ENCODE measurements around the gene TAF5.
"Not testable (repeated sequence)": the region's sequence is repeated elsewhere in the genome, so short reads cannot be mapped to it uniquely, and the experiment has no call there.

Gene TAF5

DNA sequence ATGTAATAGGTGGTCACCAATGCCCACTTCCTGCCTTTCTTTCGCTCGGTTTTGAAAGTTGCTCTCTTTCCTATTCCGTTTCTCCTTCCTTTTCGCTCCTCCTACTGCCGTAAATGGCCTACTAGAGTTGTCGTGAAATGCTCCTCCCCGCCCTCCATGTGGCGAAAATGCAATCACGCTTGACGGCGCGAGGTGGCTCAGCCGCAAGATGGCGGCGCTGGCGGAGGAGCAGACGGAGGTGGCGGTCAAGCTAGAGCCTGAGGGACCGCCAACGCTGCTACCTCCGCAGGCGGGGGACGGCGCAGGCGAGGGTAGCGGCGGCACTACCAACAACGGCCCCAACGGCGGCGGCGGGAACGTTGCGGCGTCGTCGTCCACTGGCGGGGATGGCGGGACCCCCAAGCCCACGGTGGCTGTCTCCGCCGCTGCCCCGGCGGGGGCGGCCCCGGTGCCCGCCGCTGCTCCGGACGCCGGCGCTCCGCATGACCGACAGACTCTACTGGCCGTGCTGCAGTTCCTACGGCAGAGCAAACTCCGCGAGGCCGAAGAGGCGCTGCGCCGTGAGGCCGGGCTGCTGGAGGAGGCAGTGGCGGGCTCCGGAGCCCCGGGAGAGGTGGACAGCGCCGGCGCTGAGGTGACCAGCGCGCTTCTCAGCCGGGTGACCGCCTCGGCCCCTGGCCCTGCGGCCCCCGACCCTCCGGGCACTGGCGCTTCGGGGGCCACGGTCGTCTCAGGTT is at the start of gene TAF5:
TSS of gene TAF5 (plus strand) at position 195 of the 737 bp plus-strand sequence. CDS start at position 209, 14 bp downstream.
- H3K4me3 ChIP-seq, result peak within 1 kb of the TSS; percentile 79
- peak within 1 kb of the TSS; percentile 80 for H3K9ac ChIP-seq (ENCODE audit: insufficient read length)
- DNase-seq (ENCODE audit: low read depth, low spot score), result peak; percentile 76
- TF ChIP-seq POLR2AphosphoS5 (IDR thresholded peaks at IDR 0.05; ENCODE audit: borderline replicate concordance, low read depth, low read length) (peak; percentile 90; the same call in 1 of the 2 replicates), EZH2 (IDR thresholded peaks at IDR 0.05) (no peak)
- H3K9me3 ChIP-seq (ENCODE audit: low read depth, low read length), result no peaks in the 10 kb centered on the region
- H3K27ac ChIP-seq, result peak within 1 kb of the TSS; percentile 62; the same call in 1 of the 2 replicates
- no peaks in the 10 kb centered on the region for H3K36me3 ChIP-seq (ENCODE audit: insufficient read depth, low read length)

GRCh38 chr10:103327906-103328305 is 39.9 kb upstream of the TAF5 start:
- no peak for DNase-seq (ENCODE audit: low read depth, low spot score)
- Histone ChIP-seq H3K9ac (ENCODE audit: insufficient read length) (no peak overlapping the region), H3K9me3 (ENCODE audit: low read depth, low read length) (no peaks in the 10 kb centered on the region), H3K36me3 (ENCODE audit: insufficient read depth, low read length) (peaks cover 6% of the 10 kb centered on the region; the same call in 1 of the 2 replicates), H3K4me3 (no peak overlapping the region), H3K27ac (no peak overlapping the region)
- TF ChIP-seq POLR2AphosphoS5 (IDR thresholded peaks at IDR 0.05; ENCODE audit: borderline replicate concordance, low read depth, low read length) (no peak), FOXP2 (optimal IDR thresholded peaks at IDR 0.05; ENCODE audit: control extremely low read depth, extremely low read length, insufficient read depth) (no peak), EZH2 (IDR thresholded peaks at IDR 0.05) (no peak)

GRCh38 chr10:103333934-103334520 is 33.7 kb upstream of the TAF5 start:
- TF ChIP-seq FOXP2 (optimal IDR thresholded peaks at IDR 0.05; ENCODE audit: control extremely low read depth, extremely low read length, insufficient read depth) (no peak), POLR2AphosphoS5 (IDR thresholded peaks at IDR 0.05; ENCODE audit: borderline replicate concordance, low read depth, low read length) (no peak), EZH2 (IDR thresholded peaks at IDR 0.05) (no peak)

DNA sequence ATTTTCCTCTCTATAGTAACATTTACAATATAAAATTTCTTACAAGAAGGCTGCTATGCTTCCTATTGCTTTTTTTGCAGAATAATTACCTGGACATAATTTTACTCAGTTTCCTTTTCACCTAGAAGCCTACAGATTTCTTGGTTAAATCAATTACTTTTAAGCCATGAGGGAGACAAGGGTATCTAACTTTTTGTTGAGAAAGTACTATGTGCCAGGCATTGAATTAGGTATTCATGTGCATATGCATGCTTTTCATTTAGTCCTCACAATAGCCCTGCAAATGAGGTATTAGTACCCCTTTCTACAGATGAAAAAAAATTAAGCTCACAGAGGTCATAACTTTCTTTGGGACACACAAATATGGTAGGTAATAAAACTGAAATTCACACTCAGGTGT is 33.2 kb upstream of the TAF5 start:
- no peak overlapping the region for H3K9ac ChIP-seq (ENCODE audit: insufficient read length)
- H3K27ac ChIP-seq, result no peak overlapping the region
- DNase-seq (ENCODE audit: low read depth, low spot score), result no peak
- H3K9me3 ChIP-seq (ENCODE audit: low read depth, low read length), result no peaks in the 10 kb centered on the region
- peaks cover 15% of the 10 kb centered on the region; the same call in 1 of the 2 replicates for H3K36me3 ChIP-seq (ENCODE audit: insufficient read depth, low read length)
- no peak overlapping the region for H3K4me3 ChIP-seq
- TF ChIP-seq EZH2 (IDR thresholded peaks at IDR 0.05) (no peak), POLR2AphosphoS5 (IDR thresholded peaks at IDR 0.05; ENCODE audit: borderline replicate concordance, low read depth, low read length) (no peak), FOXP2 (optimal IDR thresholded peaks at IDR 0.05; ENCODE audit: control extremely low read depth, extremely low read length, insufficient read depth) (no peak)

More at GRCh38 chr10:103333934-103334520, 33.7 kb upstream of the TAF5 start:
- Histone ChIP-seq H3K9me3 (ENCODE audit: low read depth, low read length) (no peaks in the 10 kb centered on the region), H3K9ac (ENCODE audit: insufficient read length) (no peak overlapping the region), H3K27ac (no peak overlapping the region), H3K36me3 (ENCODE audit: insufficient read depth, low read length) (peaks cover 15% of the 10 kb centered on the region; the same call in 1 of the 2 replicates), H3K4me3 (no peak overlapping the region)
- DNase-seq (ENCODE audit: low read depth, low spot score), result no peak

- H3K9ac ChIP-seq (ENCODE audit: insufficient read length), result no peak overlapping the region
Observed at GRCh38 chr10:103336370-103336769, 31.4 kb upstream of the TAF5 start.

GRCh38 chr10:103350175-103350516 is 17.6 kb upstream of the TAF5 start:
- TF ChIP-seq POLR2AphosphoS5 (IDR thresholded peaks at IDR 0.05; ENCODE audit: borderline replicate concordance, low read depth, low read length), result no peak
- no peak for TF ChIP-seq EZH2 (IDR thresholded peaks at IDR 0.05)
- TF ChIP-seq FOXP2 (optimal IDR thresholded peaks at IDR 0.05; ENCODE audit: control extremely low read depth, extremely low read length, insufficient read depth), result no peak

More at GRCh38 chr10:103336370-103336769, 31.4 kb upstream of the TAF5 start:
- DNase-seq (ENCODE audit: low read depth, low spot score), result no peak
- no peak overlapping the region for H3K27ac ChIP-seq
- peaks cover 15% of the 10 kb centered on the region; the same call in 1 of the 2 replicates for H3K36me3 ChIP-seq (ENCODE audit: insufficient read depth, low read length)
- TF ChIP-seq POLR2AphosphoS5 (IDR thresholded peaks at IDR 0.05; ENCODE audit: borderline replicate concordance, low read depth, low read length) (no peak), EZH2 (IDR thresholded peaks at IDR 0.05) (no peak), FOXP2 (optimal IDR thresholded peaks at IDR 0.05; ENCODE audit: control extremely low read depth, extremely low read length, insufficient read depth) (no peak)
- no peak overlapping the region for H3K4me3 ChIP-seq
- no peaks in the 10 kb centered on the region for H3K9me3 ChIP-seq (ENCODE audit: low read depth, low read length)

DNA sequence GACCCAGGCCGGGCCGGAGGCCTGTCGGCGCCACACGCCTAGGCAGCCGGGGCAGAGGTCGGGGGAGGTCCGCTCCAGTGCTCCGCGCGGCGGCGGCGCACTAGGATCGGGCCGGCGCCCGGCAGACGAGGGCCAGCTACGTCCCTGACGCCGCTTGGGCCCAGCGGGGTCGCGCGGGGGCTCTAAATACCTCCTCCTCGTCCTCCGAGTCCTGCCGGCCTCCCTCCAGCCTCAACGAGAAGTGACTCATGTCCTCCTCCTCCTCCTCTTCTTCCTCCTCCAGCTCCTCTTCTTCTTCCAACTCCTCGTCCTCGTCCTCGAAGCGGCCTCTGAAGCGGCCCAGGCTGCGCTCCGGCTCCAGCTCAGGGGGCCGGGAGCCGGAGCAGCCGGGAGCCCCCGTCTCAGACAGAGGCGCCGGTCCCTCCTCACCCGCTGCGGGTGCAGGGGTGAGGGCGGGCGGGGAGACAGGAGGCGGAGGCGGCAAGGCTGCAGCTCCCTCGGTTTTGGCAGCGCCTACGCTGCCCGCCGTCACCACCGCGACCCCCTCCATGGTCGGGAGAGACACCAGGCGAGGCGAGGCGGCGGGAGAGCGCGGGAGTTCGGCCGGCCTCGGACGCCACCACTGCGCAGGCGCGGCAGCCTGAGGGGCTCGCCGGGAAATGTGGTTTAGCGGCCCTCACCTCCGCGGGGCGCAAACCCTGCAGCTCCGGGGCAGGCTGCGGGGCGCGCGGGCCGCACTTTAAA is 17.1 kb upstream of the TAF5 start, which contains the start of gene PCGF6:
TSS of gene PCGF6 (minus strand) at position 624 of the 744 bp plus-strand sequence. CDS start at position 550, 74 bp downstream.
- peak within 1 kb of the TSS; percentile 72 for H3K4me3 ChIP-seq
- no peaks in the 10 kb centered on the region for H3K9me3 ChIP-seq (ENCODE audit: low read depth, low read length)
- H3K9ac ChIP-seq (ENCODE audit: insufficient read length), result peak within 1 kb of the TSS; percentile 62
- no peak within 1 kb of the TSS for H3K27ac ChIP-seq
- no peak for TF ChIP-seq EZH2 (IDR thresholded peaks at IDR 0.05)
- peak; percentile 63; the same call in 1 of the 2 replicates for TF ChIP-seq POLR2AphosphoS5 (IDR thresholded peaks at IDR 0.05; ENCODE audit: borderline replicate concordance, low read depth, low read length)
- no peak for TF ChIP-seq FOXP2 (optimal IDR thresholded peaks at IDR 0.05; ENCODE audit: control extremely low read depth, extremely low read length, insufficient read depth)
- no peaks in the 10 kb centered on the region; the same call in 1 of the 2 replicates for H3K36me3 ChIP-seq (ENCODE audit: insufficient read depth, low read length)
- DNase-seq (ENCODE audit: low read depth, low spot score), result no peak

More at GRCh38 chr10:103350175-103350516, 17.6 kb upstream of the TAF5 start:
- no peaks in the 10 kb centered on the region for H3K9me3 ChIP-seq (ENCODE audit: low read depth, low read length)
- H3K9ac ChIP-seq (ENCODE audit: insufficient read length), result peak overlapping the region; percentile 62
- no peak overlapping the region for H3K27ac ChIP-seq
- no peak for DNase-seq (ENCODE audit: low read depth, low spot score)
- peak overlapping the region; percentile 72 for H3K4me3 ChIP-seq
- H3K36me3 ChIP-seq (ENCODE audit: insufficient read depth, low read length), result peaks cover 2% of the 10 kb centered on the region; the same call in 1 of the 2 replicates

- Histone ChIP-seq H3K9me3 (ENCODE audit: low read depth, low read length) (no peaks in the 10 kb centered on the region), H3K27ac (no peak overlapping the region), H3K9ac (ENCODE audit: insufficient read length) (no peak overlapping the region), H3K36me3 (ENCODE audit: insufficient read depth, low read length) (no peaks in the 10 kb centered on the region; the same call in 1 of the 2 replicates), H3K4me3 (no peak overlapping the region)
- TF ChIP-seq FOXP2 (optimal IDR thresholded peaks at IDR 0.05; ENCODE audit: control extremely low read depth, extremely low read length, insufficient read depth) (no peak), EZH2 (IDR thresholded peaks at IDR 0.05) (no peak), POLR2AphosphoS5 (IDR thresholded peaks at IDR 0.05; ENCODE audit: borderline replicate concordance, low read depth, low read length) (no peak)
- no peak for DNase-seq (ENCODE audit: low read depth, low spot score)
Observed at GRCh38 chr10:103353281-103353680, 14.5 kb upstream of the TAF5 start.

- H3K9me3 ChIP-seq (ENCODE audit: low read depth, low read length); H3K36me3 ChIP-seq (ENCODE audit: insufficient read depth, low read length); H3K27ac ChIP-seq; H3K4me3 ChIP-seq; DNase-seq (ENCODE audit: low read depth, low spot score); H3K9ac ChIP-seq (ENCODE audit: insufficient read length): not testable (repeated sequence)
Observed at GRCh38 chr10:103354567-103354966, 13.2 kb upstream of the TAF5 start.

Data from SK-N-MC (cell line).